Calu3 (cell line): Measurements from ENCODE around the gene DNM2. TPM values are rescaled to one million over a fixed set of nuclear protein-coding genes. Genes with fewer than 3 reads are reported as not detected.

Experiments used
- BruUV-seq: library from RNA; stranded (reverse); fragments of 400-500 nt; replicated peaks from 2 replicates; lab custom pipeline; 2021; lab: Mats Ljungman, UMichigan
- CTCF ChIA-PET: fragments of 300-600 bp; sonication (Branson Sonifier 250); formaldehyde crosslinking; loops from one replicate; lab custom pipeline; 2022; ENCODE audit warnings: antibody characterized with exemption; lab: Charles Lee
- DNase-seq: peaks from one replicate; pipeline ENCODE4 v3.0.0; 2022
- H3K27ac Mint-ChIP-seq: one replicate; pipeline ENCODE4 v1.8.0; 2022; ENCODE audit warnings: mixed read lengths; ENCODE audit not compliant: unreplicated experiment
- H3K27me3 Mint-ChIP-seq: one replicate; pipeline ENCODE4 v1.8.0; 2022; ENCODE audit warnings: mixed read lengths; ENCODE audit not compliant: unreplicated experiment
- H3K36me3 Mint-ChIP-seq: one replicate; pipeline ENCODE4 v1.8.0; 2022; ENCODE audit warnings: mild to moderate bottlenecking, moderate library complexity, mixed read lengths; ENCODE audit not compliant: insufficient read depth, unreplicated experiment
- H3K4me1 Mint-ChIP-seq: one replicate; pipeline ENCODE4 v1.8.0; 2022; ENCODE audit warnings: mild to moderate bottlenecking, low read depth, mixed read lengths; ENCODE audit not compliant: unreplicated experiment
- H3K4me3 Mint-ChIP-seq: one replicate; pipeline ENCODE4 v1.8.0; 2022; ENCODE audit warnings: mild to moderate bottlenecking, low read depth, moderate library complexity, mixed read lengths; ENCODE audit not compliant: unreplicated experiment
- H3K9me3 Mint-ChIP-seq: one replicate; pipeline ENCODE4 v1.8.0; 2022; ENCODE audit warnings: low read depth, mixed read lengths; ENCODE audit not compliant: unreplicated experiment
- intact Hi-C: fragments of 100-400 bp; cut with micrococcal nuclease; formaldehyde crosslinking; loops from one replicate; pipeline ENCODE4 v1.10.0; 2022; ENCODE audit not compliant: unreplicated experiment
- total RNA-seq: library from RNA; stranded (reverse); gene quantifications from 2 replicates; pipeline ENCODE4 v1.2.3, GENCODE V29; 2022
- TF ChIP-seq, protein P1 (sequence below): fragments of 200-600 bp; IDR thresholded peaks from one replicate; pipeline ENCODE4 v1.8.0; 2022; ENCODE audit warnings: antibody characterized with exemption; ENCODE audit not compliant: unreplicated experiment

Gene DNM2
- total RNA-seq, 1 experiment from 2014 or later = 126 TPM

GRCh38 chr19:10861103-10861651, 143.3 kb downstream of the DNM2 start:
- TF ChIP-seq, protein P1, sequence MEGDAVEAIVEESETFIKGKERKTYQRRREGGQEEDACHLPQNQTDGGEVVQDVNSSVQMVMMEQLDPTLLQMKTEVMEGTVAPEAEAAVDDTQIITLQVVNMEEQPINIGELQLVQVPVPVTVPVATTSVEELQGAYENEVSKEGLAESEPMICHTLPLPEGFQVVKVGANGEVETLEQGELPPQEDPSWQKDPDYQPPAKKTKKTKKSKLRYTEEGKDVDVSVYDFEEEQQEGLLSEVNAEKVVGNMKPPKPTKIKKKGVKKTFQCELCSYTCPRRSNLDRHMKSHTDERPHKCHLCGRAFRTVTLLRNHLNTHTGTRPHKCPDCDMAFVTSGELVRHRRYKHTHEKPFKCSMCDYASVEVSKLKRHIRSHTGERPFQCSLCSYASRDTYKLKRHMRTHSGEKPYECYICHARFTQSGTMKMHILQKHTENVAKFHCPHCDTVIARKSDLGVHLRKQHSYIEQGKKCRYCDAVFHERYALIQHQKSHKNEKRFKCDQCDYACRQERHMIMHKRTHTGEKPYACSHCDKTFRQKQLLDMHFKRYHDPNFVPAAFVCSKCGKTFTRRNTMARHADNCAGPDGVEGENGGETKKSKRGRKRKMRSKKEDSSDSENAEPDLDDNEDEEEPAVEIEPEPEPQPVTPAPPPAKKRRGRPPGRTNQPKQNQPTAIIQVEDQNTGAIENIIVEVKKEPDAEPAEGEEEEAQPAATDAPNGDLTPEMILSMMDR = peak; percentile 18
- H3K27me3 Mint-ChIP-seq = no peaks in the 10 kb centered on the region
- H3K27ac Mint-ChIP-seq = no peak overlapping the region
- H3K4me3 Mint-ChIP-seq = no peak overlapping the region
- DNase-seq = peak; percentile 29
- H3K9me3 Mint-ChIP-seq = no peaks in the 10 kb centered on the region
- peaks cover 11% of the 10 kb centered on the region for H3K4me1 Mint-ChIP-seq
- no peaks in the 10 kb centered on the region for H3K36me3 Mint-ChIP-seq
- CTCF ChIA-PET = no interaction called here
- intact Hi-C loops = no loop called here
- no TSS peak for BruUV-seq

DNA sequence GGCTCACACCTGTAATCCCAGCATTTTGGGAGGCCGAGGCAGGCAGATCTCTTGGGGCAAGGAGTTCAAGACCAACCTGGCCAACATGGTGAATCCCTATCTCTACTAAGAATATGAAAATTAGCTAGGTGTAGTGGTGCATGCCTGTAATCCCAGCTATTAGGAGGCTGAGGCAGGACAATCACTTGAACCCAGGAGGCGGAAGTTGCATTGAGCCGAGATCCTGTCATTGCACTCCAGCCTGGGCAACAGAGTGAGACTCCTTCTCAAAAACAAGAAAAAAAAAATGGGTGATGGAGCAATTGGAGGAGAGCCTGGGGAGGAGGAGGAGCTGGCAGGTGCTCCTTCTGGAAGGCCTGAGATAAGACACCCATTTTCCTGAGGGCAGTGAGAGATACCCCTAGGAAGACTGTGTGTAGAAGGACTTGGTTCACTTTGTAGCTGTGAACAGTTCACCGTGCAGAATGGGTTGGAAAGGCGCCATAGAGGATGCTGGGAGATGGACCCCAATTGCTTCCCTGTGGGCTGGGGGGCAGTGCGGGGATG, 144.8 kb downstream of the DNM2 start:
- intact Hi-C loops = no loop called here
- Mint-ChIP-seq H3K4me1 (peaks cover 11% of the 10 kb centered on the region), H3K36me3 (no peaks in the 10 kb centered on the region), H3K9me3 (no peaks in the 10 kb centered on the region), H3K27ac (no peak overlapping the region), H3K27me3 (no peaks in the 10 kb centered on the region), H3K4me3 (peak overlapping the region; percentile 47)
- no peak for DNase-seq
- CTCF ChIA-PET = no interaction called here
- TF ChIP-seq, protein P1 = no peak
- no TSS peak for BruUV-seq

DNA sequence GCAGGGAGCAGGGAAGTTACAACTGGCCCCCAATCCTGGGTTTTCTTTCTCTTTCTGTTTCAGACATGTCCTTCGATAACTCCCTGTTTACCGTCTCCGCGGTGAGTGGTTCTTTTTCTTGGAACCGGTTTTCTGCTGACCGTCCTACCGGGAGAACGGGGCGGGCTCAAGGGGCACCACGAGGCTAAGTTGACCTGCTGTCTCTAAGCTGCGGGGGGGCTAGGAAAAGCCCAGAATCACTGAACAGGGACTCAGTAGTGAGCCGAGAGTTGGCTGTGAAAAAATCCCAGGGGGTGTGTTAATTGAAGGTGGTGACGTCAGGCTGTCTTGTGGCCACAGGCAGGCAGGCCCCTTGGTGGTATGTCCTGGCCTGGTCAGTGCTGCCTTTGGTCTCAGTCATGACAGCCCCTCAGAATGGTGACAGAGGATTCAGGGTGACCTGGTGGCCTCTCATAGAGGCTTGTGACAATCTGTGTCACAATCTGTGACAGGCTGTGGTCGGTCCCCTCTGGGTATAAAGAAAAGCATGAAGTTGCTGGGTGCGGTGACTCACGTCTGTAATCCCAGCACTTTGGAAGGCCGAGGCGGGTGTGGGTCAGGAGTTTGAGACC, 145.3 kb downstream of the DNM2 start:
- peak; percentile 7 for DNase-seq
- H3K27me3 Mint-ChIP-seq = no peaks in the 10 kb centered on the region
- no peaks in the 10 kb centered on the region for H3K9me3 Mint-ChIP-seq
- peaks cover 11% of the 10 kb centered on the region for H3K4me1 Mint-ChIP-seq
- intact Hi-C loops = no loop called here
- peak overlapping the region; percentile 47 for H3K4me3 Mint-ChIP-seq
- TF ChIP-seq, protein P1 = no peak
- CTCF ChIA-PET = interaction anchor here (1.5 to 1.9 kb wide), 3 partner anchors 27 to 146 kb away, joined by 6 to 21 read pairs (median 21); partner anchors contain the start of genes DNM2 and TMED1
- no TSS peak for BruUV-seq
- H3K36me3 Mint-ChIP-seq = no peaks in the 10 kb centered on the region
- no peak overlapping the region for H3K27ac Mint-ChIP-seq

- Mint-ChIP-seq H3K27ac (no peak overlapping the region), H3K4me1 (peaks cover 11% of the 10 kb centered on the region), H3K9me3 (no peaks in the 10 kb centered on the region), H3K36me3 (no peaks in the 10 kb centered on the region), H3K4me3 (no peak overlapping the region), H3K27me3 (no peaks in the 10 kb centered on the region)
- no TSS peak for BruUV-seq
- DNase-seq = peak; percentile 81
- CTCF ChIA-PET = interaction anchor here (0.6 to 1.9 kb wide), 5 partner anchors 29 to 323 kb away, joined by 3 to 21 read pairs (median 6); partner anchors contain the start of genes DNM2 and TMED1
- TF ChIP-seq, protein P1 = peak; percentile 62
- intact Hi-C loops = loop anchor here (2.0 kb wide), 1 partner anchor 148 kb away; no protein-coding TSS in a partner anchor
Measured at GRCh38 chr19:10864538-10864899, 146.6 kb downstream of the DNM2 start.
